HepG2 (cell line): ENCODE measurements around the gene GINS2. TPM values are rescaled to one million over a fixed set of nuclear protein-coding genes. Genes with fewer than 3 reads are reported as not detected.

Experiments
- ATAC-seq: fragments of 200-7000 bp; cut with Tn5 transposase; 3 replicates; pipeline ENCODE4 v1.9.1; 2020; ENCODE audit warnings: mild to moderate bottlenecking, moderate library complexity
- BruUV-seq: library from RNA; stranded (reverse); fragments of 400-500 nt; replicated peaks from 2 replicates; lab custom pipeline; 2021; lab: Mats Ljungman, UMichigan
- CTCF ChIA-PET: fragments of 300-600 bp; formaldehyde crosslinking; extraction: SDS; loops from one replicate; lab custom pipeline; 2021; ENCODE audit warnings: low total read pairs, inconsistent platforms, low intra/inter-chr PET ratio; lab: Yijun Ruan, JAX
- POLR2A ChIA-PET: fragments of 350-600 bp; sonication (Branson Sonifier 250); formaldehyde crosslinking; loops from one replicate; lab custom pipeline; 2020; ENCODE audit warnings: antibody characterized with exemption, inconsistent platforms; lab: Yijun Ruan, JAX
- DNase-seq: peaks from one replicate; pipeline ENCODE4 v3.0.0-alpha.2; 2015; ENCODE audit warnings: low spot score
- FAIRE-seq: peaks from 3 replicates; lab custom pipeline; 2011; peaks lifted over from hg19 to GRCh38; lab: Jason Lieb, UNC
- H2AFZ ChIP-seq: one replicate; pipeline ENCODE4 v1.6.1; 2011; ENCODE audit warnings: low read length, inconsistent platforms
- H3K27ac ChIP-seq: fragments of 300-600 bp; 3 replicates; pipeline ENCODE4 v1.8.0; 2011; ENCODE audit warnings: mixed run types, mild to moderate bottlenecking, mixed read lengths, low read length, inconsistent platforms; ENCODE audit not compliant: insufficient read depth; ENCODE audit errors: extremely low read length
- H3K27me3 ChIP-seq, 2 experiments: fragments of 200-600 bp in 1 of 2; 2 replicates in 1 of 2; 3 replicates in 1 of 2; pipeline versions ENCODE4 v1.6.0 to v1.8.0; 2011; ENCODE audit warnings: low read length in 2 of 2, mild to moderate bottlenecking in 2 of 2, moderate library complexity in 2 of 2, inconsistent platforms in 1 of 2; ENCODE audit not compliant: insufficient read depth in 2 of 2, control insufficient read depth in 1 of 2
- H3K36me3 ChIP-seq, 2 experiments: fragments of 200-600 bp in 1 of 2; replicated peaks in 1 of 2; 2 replicates in 1 of 2; 3 replicates in 1 of 2; pipeline versions ENCODE4 v1.5.1 to v1.8.0; 2011; ENCODE audit warnings: low read length in 2 of 2, inconsistent platforms in 1 of 2; ENCODE audit not compliant: insufficient read depth in 2 of 2, control insufficient read depth in 1 of 2
- H3K4me1 ChIP-seq: 2 replicates; pipeline ENCODE4 v1.5.1; 2012; ENCODE audit warnings: low read length, inconsistent platforms; ENCODE audit not compliant: insufficient read depth
- H3K4me2 ChIP-seq: 2 replicates; pipeline ENCODE4 v1.6.0; 2011; ENCODE audit warnings: low read depth, low read length, inconsistent platforms
- H3K4me3 ChIP-seq, 3 experiments: fragments of 200-600 bp in 1 of 3; sonication (generic), shearing (Covaris generic) in 1 of 3; replicated peaks in 1 of 3; 2 replicates each; pipeline ENCODE4 v1.5.1; 2011 to 2016; ENCODE audit warnings: low read length in 3 of 3, inconsistent platforms in 2 of 3, low read depth in 2 of 3, mild to moderate bottlenecking in 2 of 3, control low read depth in 1 of 3, mixed read lengths in 1 of 3; ENCODE audit not compliant: insufficient read depth in 1 of 3
- H3K79me2 ChIP-seq: one replicate; pipeline ENCODE4 v1.6.1; 2011; ENCODE audit warnings: low read length, inconsistent platforms; ENCODE audit not compliant: insufficient read depth
- H3K9ac ChIP-seq: 2 replicates; pipeline ENCODE4 v1.6.0; 2011; ENCODE audit warnings: mild to moderate bottlenecking, low read depth, low read length, inconsistent platforms; ENCODE audit not compliant: insufficient read depth
- H3K9me3 ChIP-seq: 2 replicates; pipeline ENCODE4 v1.5.1; 2012; ENCODE audit warnings: mild to moderate bottlenecking, low read length
- H4K20me1 ChIP-seq: 2 replicates; pipeline ENCODE4 v1.6.0; 2011; ENCODE audit warnings: inconsistent platforms, mild to moderate bottlenecking, low read length, moderate library complexity; ENCODE audit not compliant: insufficient read depth
- DNMT1 ChIP-seq: sonication (generic); formaldehyde crosslinking; IDR thresholded peaks from 2 replicates; pipeline ENCODE4 v1.5.1; 2020; ENCODE audit warnings: mild to moderate bottlenecking, missing genetic modification reagents
- ELF1 ChIP-seq: sonication (generic); formaldehyde crosslinking; IDR thresholded peaks from 2 replicates; pipeline ENCODE4 v1.4.0; 2020; ENCODE audit warnings: missing genetic modification reagents
- POLR2A ChIP-seq, 2 experiments: IDR thresholded peaks; 2 replicates each; pipeline ENCODE4 v1.6.1; 2011; ENCODE audit warnings: low read depth in 2 of 2, low read length in 2 of 2, mild to moderate bottlenecking in 1 of 2, moderate library complexity in 1 of 2; ENCODE audit not compliant: insufficient read depth in 1 of 2
- PPARG ChIP-seq: conservative IDR thresholded peaks from 2 replicates; pipeline ENCODE4 v1.6.1; 2016; ENCODE audit warnings: missing biosample characterization, missing genetic modification reagents
- RBM22 ChIP-seq: fragments of 200-400 bp; formaldehyde crosslinking; optimal IDR thresholded peaks from 2 replicates; pipeline ENCODE3; 2017; ENCODE audit warnings: mild to moderate bottlenecking, low read length, moderate library complexity
- REPIN1 ChIP-seq: sonication (generic); formaldehyde crosslinking; IDR thresholded peaks from 2 replicates; pipeline ENCODE4 v1.8.0; 2022; ENCODE audit warnings: missing genetic modification reagents, low read depth, mild to moderate bottlenecking, borderline replicate concordance
- ZNF556 ChIP-seq: sonication (generic); formaldehyde crosslinking; IDR thresholded peaks from 2 replicates; pipeline ENCODE4 v1.4.0; 2020; ENCODE audit warnings: mild to moderate bottlenecking, missing genetic modification reagents, borderline replicate concordance
- ZNF678 ChIP-seq: sonication (generic); formaldehyde crosslinking; IDR thresholded peaks from 2 replicates; pipeline ENCODE4 v1.4.0; 2020; ENCODE audit warnings: mild to moderate bottlenecking, missing genetic modification reagents
- WGBS: methylation state at CpG from one replicate; pipeline ENCODE4 v1.1.6; 2017; ENCODE audit warnings: low lambda C conversion rate; 5-methylcytosine and 5-hydroxymethylcytosine counted together
- in situ Hi-C: cut with HindIII; loops from 2 replicates; pipeline ENCODE4 v1.10.0; 2017; ENCODE audit warnings: low pct_unique_long_range_greater_than_20kb; ENCODE audit not compliant: extremely low pct_ligation_motif_present
- intact Hi-C: fragments of 100-400 bp; cut with micrococcal nuclease; formaldehyde crosslinking; loops from one replicate; pipeline ENCODE4 v1.10.0; 2022; ENCODE audit not compliant: unreplicated experiment
- polyA plus RNA-seq, 8 experiments: library from polyadenylated mRNA; depleted of rRNA in 3 of 8; stranded (reverse) in 7 of 8; unstranded in 1 of 8; fragments of >200 nt; fragmentation: Illumina TruSeq in 4 of 8; extraction: Trizol in 4 of 8; gene quantifications; 2 replicates each; pipeline versions ENCODE4 v1.2.1 to v1.2.3, GENCODE V29; 2011 to 2016; ENCODE audit warnings: low read depth in 4 of 8, missing spikeins in 1 of 8, mixed read lengths in 1 of 8; ENCODE audit not compliant: insufficient read depth in 1 of 8
- total RNA-seq, 5 experiments: library from RNA; depleted of rRNA; stranded (reverse); fragments of >200 nt; fragmentation: Illumina TruSeq; extraction: Trizol; gene quantifications; 2 replicates each; pipeline ENCODE4 v1.2.3, GENCODE V29; 2016; ENCODE audit warnings: low read depth in 1 of 5
- TF ChIP-seq, protein P1 (sequence below): sonication (generic); formaldehyde crosslinking; IDR thresholded peaks from 2 replicates; pipeline ENCODE4 v1.8.1; 2023; ENCODE audit warnings: missing genetic modification reagents, mild to moderate bottlenecking, borderline replicate concordance

GINS2 gene
- total and polyA plus RNA-seq, 2 of the 13 experiments (the other 11 are each of a cell fraction or from before 2014, with no cell fraction given) = 10.6 to 48.3 TPM

DNA sequence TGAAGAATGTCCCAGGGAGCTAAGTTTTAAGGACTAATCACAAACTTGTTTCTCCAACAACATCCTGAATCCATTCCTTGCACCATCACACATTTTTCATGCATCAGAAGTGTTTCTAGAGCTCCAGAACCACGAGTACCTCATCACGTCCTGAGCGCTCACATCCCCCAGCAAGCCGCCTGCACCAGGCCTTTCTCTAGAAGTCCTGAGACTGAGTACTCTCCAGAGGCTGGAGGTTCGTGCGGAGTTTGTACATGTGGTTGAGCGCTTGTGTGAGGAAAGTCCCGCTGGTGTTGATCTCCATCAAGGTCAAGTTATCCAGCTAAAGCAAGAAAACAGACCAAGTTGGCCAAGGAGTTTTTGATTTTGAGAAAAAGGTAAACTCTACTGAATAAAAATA is 10.7 kb downstream of the GINS2 start:
- no peaks in the 10 kb centered on the region for H3K9me3 ChIP-seq
- H4K20me1 ChIP-seq = no peaks in the 10 kb centered on the region; the same call in 1 of the 2 replicates
- H3K27ac ChIP-seq = no peak overlapping the region
- peaks cover 22 to 85% of the 10 kb centered on the region in 2 experiments for H3K36me3 ChIP-seq
- no peak overlapping the region for H3K9ac ChIP-seq
- no peak for DNase-seq
- H3K79me2 ChIP-seq = no peaks in the 10 kb centered on the region
- CTCF ChIA-PET = no interaction called here
- in situ Hi-C loops = no loop called here
- H3K4me2 ChIP-seq = no peak overlapping the region
- TF ChIP-seq REPIN1 (no peak), ELF1 (CRISPR knock-in tag) (no peak), PPARG (CRISPR knock-in tag) (no peak), ZNF678 (CRISPR knock-in tag) (no peak), ZNF556 (CRISPR knock-in tag) (no peak), DNMT1 (CRISPR knock-in tag) (no peak)
- H3K4me1 ChIP-seq = no peaks in the 10 kb centered on the region
- no peaks in the 10 kb centered on the region for H3K27me3 ChIP-seq
- ATAC-seq = no peak
- BruUV-seq = no TSS peak
- no peak overlapping the region for H2AFZ ChIP-seq
- intact Hi-C loops = no loop called here
- 93% methylated on average over 8 of the region's 8 CpGs for WGBS
- no peak overlapping the region for H3K4me3 ChIP-seq
- POLR2A ChIA-PET = no interaction called here
- FAIRE-seq = no peak

- BruUV-seq = TSS peak; percentile 34
- H3K27me3 ChIP-seq = no peaks in the 10 kb centered on the region
- H2AFZ ChIP-seq = no peak overlapping the region
- no peak for DNase-seq
- POLR2A ChIA-PET = no interaction called here
- H3K4me3 ChIP-seq = no peak overlapping the region
- no peaks in the 10 kb centered on the region for H3K79me2 ChIP-seq
- H3K9me3 ChIP-seq = no peaks in the 10 kb centered on the region
- no peak overlapping the region for H3K27ac ChIP-seq
- H3K9ac ChIP-seq = no peak overlapping the region
- no peak overlapping the region for H3K4me2 ChIP-seq
- CTCF ChIA-PET = no interaction called here
- ATAC-seq = no peak
- 92% methylated on average over 6 of the region's 6 CpGs for WGBS
- in situ Hi-C loops = no loop called here
- no peak for FAIRE-seq
- intact Hi-C loops = no loop called here
- H4K20me1 ChIP-seq = no peaks in the 10 kb centered on the region; the same call in 1 of the 2 replicates
- peaks cover 28 to 86% of the 10 kb centered on the region in 2 experiments for H3K36me3 ChIP-seq
- peak; percentile 86 for TF ChIP-seq RBM22
- TF ChIP-seq, protein P1, sequence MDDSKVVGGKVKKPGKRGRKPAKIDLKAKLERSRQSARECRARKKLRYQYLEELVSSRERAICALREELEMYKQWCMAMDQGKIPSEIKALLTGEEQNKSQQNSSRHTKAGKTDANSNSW (CRISPR knock-in tag) = no peak
- TF ChIP-seq POLR2A (IDR thresholded peaks at IDR 0.05; ENCODE audit: insufficient read depth in 1 of 2, low read depth in 2 of 2, low read length in 2 of 2) = 0 out of 4 replicates have a peak, but pooled peaks of 1 of the 2 experiments have one; percentile 15
- H3K4me1 ChIP-seq = no peaks in the 10 kb centered on the region
These were observed 11.3 kb downstream of the GINS2 start for GRCh38 chr16:85677383-85677967.
